T-helper 17 cell (primary cell): Measurements from ENCODE around the gene CROCC. TPM values are rescaled to one million over a fixed set of nuclear protein-coding genes. Genes with fewer than 3 reads are reported as not detected.

Experiments
- ATAC-seq: fragments of 150-1000 bp; cut with Tn5 transposase; 2 replicates; pipeline ENCODE4 v1.10.0; 2021; ENCODE audit warnings: mild to moderate bottlenecking, moderate library complexity
- DNase-seq, 3 donors: peaks; one replicate each; pipeline versions ENCODE4 v3.0.0 to v3.0.0-alpha.2; 2020 to 2021
- H3K9me3 ChIP-seq: one replicate; pipeline ENCODE4 v1.7.0; 2013; ENCODE audit warnings: low read length, mild to moderate bottlenecking; ENCODE audit not compliant: control insufficient read depth, poor library complexity, severe bottlenecking
- H3K27ac Mint-ChIP-seq: one replicate; pipeline ENCODE4 v1.8.0; 2022; ENCODE audit warnings: mild to moderate bottlenecking, moderate library complexity, mixed read lengths
- H3K27me3 Mint-ChIP-seq: one replicate; pipeline ENCODE4 v1.8.0; 2022; ENCODE audit warnings: mixed read lengths
- H3K36me3 Mint-ChIP-seq: one replicate; pipeline ENCODE4 v1.8.0; 2022; ENCODE audit warnings: low read depth, mixed read lengths
- H3K4me1 Mint-ChIP-seq: one replicate; pipeline ENCODE4 v1.8.0; 2022; ENCODE audit warnings: mild to moderate bottlenecking, mixed read lengths
- H3K4me3 Mint-ChIP-seq: one replicate; pipeline ENCODE4 v1.8.0; 2022; ENCODE audit warnings: mild to moderate bottlenecking, moderate library complexity, mixed read lengths
- total RNA-seq, 4 donors: library from RNA in 2 of 4; stranded (reverse) in 2 of 4; gene quantifications; one replicate each; pipeline ENCODE4 v1.2.3 and lab custom pipeline; 2022 to 2026

CROCC gene
- total RNA-seq, 2 donors from 2014 or later, result 52.4 to 55.9 TPM

DNA sequence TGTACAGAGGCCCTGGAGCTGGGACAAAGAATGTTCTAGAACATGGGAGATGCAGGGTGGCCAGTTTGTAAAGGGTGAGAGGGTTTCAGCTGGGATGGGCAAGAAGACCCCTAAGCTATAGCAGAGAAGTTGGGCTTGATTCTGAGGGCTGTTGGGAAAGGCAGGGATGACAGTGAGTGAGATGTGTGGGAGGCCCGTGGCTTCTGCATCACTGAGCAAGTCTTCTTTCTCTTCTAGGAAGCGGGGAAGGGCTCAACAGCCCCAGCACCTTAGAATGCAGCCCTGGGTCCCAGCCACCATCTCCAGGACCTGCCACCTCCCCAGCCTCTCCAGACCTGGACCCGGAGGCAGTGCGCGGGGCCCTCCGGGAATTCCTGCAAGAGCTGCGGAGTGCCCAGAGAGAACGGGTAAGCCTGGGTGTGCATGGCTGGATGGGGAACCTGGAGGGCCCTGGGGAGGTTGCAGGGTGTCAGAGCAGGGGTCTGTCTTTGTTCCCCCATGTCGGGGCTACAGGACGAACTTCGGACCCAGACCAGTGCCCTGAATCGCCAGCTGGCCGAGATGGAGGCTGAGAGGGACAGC lies 43.8 kb downstream of the CROCC start:
- Mint-ChIP-seq H3K36me3 (no peaks in the 10 kb centered on the region), H3K27ac (no peak overlapping the region), H3K27me3 (no peaks in the 10 kb centered on the region), H3K4me3 (no peak overlapping the region), H3K4me1 (peaks cover 14% of the 10 kb centered on the region)
- ATAC-seq (no peak), DNase-seq (no peak)
- H3K9me3 ChIP-seq, result no peaks in the 10 kb centered on the region

DNA sequence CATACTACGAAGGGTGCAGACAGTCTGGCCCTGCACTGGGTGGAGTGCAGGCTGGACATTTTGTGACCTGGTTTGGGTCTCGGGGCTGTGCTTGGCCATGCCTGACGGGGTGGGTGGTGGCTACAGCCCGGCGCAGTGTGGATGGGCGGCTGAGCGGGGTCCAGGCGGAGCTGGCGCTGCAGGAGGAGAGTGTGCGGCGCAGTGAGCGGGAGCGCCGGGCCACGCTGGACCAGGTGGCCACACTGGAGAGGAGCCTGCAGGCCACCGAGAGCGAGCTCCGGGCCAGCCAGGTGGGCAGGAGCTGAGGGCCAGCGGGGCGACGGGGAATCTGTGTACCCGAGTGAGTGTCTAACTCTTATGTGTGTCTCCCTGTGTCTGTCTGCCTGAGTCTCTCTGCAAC lies 44.6 kb downstream of the CROCC start:
- no peaks in the 10 kb centered on the region for H3K9me3 ChIP-seq
- H3K4me1 Mint-ChIP-seq, result peaks cover 14% of the 10 kb centered on the region
- no peak overlapping the region for H3K4me3 Mint-ChIP-seq
- ATAC-seq (no peak), DNase-seq (no peak)
- no peaks in the 10 kb centered on the region for H3K36me3 Mint-ChIP-seq
- H3K27ac Mint-ChIP-seq, result no peak overlapping the region
- no peaks in the 10 kb centered on the region for H3K27me3 Mint-ChIP-seq

DNA sequence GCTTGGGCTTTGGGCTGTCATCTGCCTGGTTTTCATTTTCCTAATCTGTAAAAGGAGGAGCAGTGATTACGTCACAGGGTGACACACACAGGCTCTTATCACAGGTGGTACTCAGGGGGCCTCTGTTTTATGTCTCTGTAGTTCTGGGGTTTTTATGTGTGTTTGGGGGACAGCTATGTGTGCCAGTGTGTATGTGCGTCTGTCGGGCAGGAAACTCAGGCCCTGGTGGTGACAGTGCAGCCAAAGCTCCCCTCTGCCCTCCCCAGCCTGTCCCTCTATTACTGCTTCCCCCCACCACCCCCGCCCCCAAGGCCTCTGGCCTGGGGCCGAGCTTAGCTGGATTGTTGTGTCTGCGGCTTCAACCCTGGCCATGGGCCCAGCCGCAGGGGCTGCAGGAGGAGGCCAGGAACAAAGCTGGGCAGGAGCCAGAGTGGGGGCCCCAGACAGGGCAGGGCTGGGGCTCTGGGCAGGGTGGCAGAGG lies 45.4 kb downstream of the CROCC start:
- H3K4me1 Mint-ChIP-seq, result peaks cover 8% of the 10 kb centered on the region
- H3K9me3 ChIP-seq, result no peaks in the 10 kb centered on the region
- no peaks in the 10 kb centered on the region for H3K27me3 Mint-ChIP-seq
- no peak overlapping the region for H3K27ac Mint-ChIP-seq
- no peaks in the 10 kb centered on the region for H3K36me3 Mint-ChIP-seq
- DNase-seq (no peak), ATAC-seq (no peak)
- H3K4me3 Mint-ChIP-seq, result no peak overlapping the region

DNA sequence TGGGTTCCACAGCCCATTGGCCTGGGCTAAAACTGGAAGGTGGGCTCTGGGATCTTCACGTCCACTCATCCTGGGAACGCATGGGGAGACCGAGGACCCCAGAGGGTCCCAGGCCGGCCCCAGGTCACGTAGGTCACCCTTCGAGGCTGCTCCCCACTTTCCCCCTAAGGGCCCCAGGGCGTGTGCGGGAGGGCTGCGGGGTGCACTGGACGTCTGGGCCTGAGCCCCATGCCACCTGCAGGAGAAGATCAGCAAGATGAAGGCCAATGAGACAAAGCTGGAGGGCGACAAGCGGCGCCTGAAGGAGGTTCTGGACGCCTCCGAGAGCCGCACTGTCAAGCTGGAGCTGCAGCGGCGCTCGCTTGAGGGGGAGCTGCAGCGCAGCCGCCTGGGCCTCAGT lies 46.2 kb downstream of the CROCC start:
- Mint-ChIP-seq H3K27me3 (no peaks in the 10 kb centered on the region), H3K36me3 (no peaks in the 10 kb centered on the region), H3K27ac (no peak overlapping the region), H3K4me1 (peaks cover 8% of the 10 kb centered on the region), H3K4me3 (no peak overlapping the region)
- ATAC-seq, result no peak
- no peak for DNase-seq
- no peaks in the 10 kb centered on the region for H3K9me3 ChIP-seq

DNA sequence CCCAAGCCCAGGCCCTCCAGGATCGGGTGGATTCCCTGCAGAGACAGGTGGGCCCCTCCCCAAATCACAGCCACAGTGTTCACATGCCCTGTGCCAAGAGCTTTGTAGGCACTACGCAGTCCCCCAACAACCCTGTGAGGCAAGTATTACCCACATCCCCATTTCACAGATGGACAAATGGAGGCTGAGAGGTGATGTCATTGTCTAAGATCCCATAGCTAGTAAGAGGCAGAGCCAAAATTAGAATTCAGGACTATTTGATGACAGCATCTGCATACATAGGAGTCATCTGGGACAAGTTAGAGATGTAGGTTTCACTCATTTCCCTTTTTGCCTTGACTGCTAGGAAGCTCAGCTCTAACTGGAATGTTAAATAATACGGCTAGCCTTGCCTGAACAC lies 46.6 kb downstream of the CROCC start:
- Mint-ChIP-seq H3K4me3 (no peak overlapping the region), H3K36me3 (no peaks in the 10 kb centered on the region), H3K27me3 (no peaks in the 10 kb centered on the region), H3K27ac (peak overlapping the region; percentile 24), H3K4me1 (peaks cover 6% of the 10 kb centered on the region)
- no peak for DNase-seq
- ATAC-seq, result no peak
- H3K9me3 ChIP-seq, result no peaks in the 10 kb centered on the region

DNA sequence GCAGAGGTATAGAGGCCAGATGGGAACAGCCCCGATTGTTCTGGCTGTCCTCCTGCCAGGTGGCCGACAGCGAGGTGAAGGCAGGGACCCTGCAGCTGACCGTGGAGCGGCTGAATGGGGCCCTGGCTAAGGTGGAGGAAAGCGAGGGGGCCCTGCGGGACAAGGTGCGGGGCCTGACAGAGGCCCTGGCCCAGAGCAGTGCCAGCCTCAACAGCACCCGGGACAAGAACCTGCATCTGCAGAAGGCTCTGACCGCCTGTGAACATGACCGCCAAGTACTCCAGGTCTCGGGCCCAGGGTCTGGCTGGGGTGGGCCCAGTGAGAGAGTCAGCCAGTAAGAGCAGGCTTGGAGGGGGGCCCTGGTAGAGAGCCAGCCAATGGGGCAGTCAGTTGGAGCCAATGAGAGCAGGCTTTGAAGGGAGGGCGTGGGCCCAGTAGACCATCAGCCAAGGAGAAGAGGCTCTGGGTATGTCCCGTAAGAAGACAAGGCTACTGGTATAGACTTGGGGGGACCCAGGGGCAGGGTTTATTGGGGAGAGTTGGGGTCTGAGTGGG lies 47.4 kb downstream of the CROCC start:
- peaks cover 6% of the 10 kb centered on the region for H3K4me1 Mint-ChIP-seq
- no peak for ATAC-seq
- peak overlapping the region; percentile 24 for H3K27ac Mint-ChIP-seq
- no peaks in the 10 kb centered on the region for H3K36me3 Mint-ChIP-seq
- DNase-seq, result no peak
- no peak overlapping the region for H3K4me3 Mint-ChIP-seq
- no peaks in the 10 kb centered on the region for H3K9me3 ChIP-seq
- H3K27me3 Mint-ChIP-seq, result no peaks in the 10 kb centered on the region

DNA sequence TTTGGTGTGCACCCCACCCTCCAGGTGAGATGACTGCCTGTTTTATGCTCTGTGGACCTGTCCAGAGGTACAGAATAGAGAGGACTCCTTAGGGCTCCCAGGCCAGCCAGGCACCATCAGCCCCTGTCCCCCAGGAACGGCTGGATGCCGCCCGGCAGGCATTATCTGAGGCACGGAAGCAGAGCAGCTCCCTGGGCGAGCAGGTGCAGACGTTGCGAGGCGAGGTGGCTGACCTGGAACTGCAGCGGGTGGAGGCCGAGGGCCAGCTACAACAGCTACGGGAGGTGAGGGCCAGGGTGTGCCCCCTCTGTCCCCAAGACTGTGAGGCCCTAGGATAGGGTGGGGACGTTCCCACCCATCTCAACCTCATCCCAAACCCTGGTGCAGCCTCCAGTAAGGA lies 47.9 kb downstream of the CROCC start:
- Mint-ChIP-seq H3K4me3 (no peak overlapping the region), H3K27ac (peak overlapping the region; percentile 24), H3K36me3 (no peaks in the 10 kb centered on the region)

DNA sequence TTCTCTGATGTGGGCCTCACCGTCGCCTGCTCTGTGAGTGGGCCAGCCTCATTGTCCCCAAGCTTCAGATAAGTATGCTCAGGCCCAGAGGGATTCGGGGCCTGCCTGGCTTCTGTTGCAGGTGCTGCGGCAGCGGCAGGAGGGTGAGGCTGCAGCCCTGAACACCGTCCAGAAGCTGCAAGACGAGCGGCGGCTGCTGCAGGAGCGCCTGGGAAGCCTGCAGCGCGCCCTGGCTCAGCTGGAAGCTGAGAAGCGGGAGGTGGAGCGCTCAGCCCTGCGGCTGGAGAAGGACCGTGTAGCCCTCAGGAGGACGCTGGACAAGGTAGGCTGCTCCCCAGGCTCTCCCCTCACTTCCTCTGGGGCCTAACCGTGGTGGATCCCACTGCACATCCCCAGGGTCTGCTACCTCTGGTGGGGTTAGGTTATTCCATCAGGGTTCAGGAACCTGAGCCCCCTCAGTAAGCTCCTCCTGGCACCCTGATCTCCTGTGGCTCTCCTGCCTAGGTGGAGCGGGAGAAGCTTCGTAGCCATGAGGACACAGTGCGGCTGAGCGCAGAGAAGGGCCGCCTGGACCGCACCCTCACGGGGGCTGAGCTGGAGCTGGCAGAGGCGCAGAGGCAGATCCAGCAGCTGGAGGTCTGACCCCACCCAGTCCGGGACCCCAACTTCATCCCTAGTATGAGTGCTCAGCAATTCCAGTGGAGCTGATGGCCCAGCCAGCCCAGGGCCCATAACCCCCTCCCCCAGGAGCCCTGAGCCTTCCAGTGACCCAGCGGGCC lies 48.6 kb downstream of the CROCC start:
- ATAC-seq (no peak), DNase-seq (no peak)
- peak overlapping the region; percentile 9 for H3K27ac Mint-ChIP-seq
- H3K4me3 Mint-ChIP-seq, result no peak overlapping the region
- H3K36me3 Mint-ChIP-seq, result no peaks in the 10 kb centered on the region
- peaks cover 2% of the 10 kb centered on the region for H3K4me1 Mint-ChIP-seq
- H3K9me3 ChIP-seq, result no peaks in the 10 kb centered on the region
- no peaks in the 10 kb centered on the region for H3K27me3 Mint-ChIP-seq

More for the DNA sequence above, 47.9 kb downstream of the CROCC start:
- ATAC-seq (no peak), DNase-seq (no peak)
- H3K9me3 ChIP-seq, result no peaks in the 10 kb centered on the region
- H3K4me1 Mint-ChIP-seq, result peaks cover 6% of the 10 kb centered on the region
- no peaks in the 10 kb centered on the region for H3K27me3 Mint-ChIP-seq

DNA sequence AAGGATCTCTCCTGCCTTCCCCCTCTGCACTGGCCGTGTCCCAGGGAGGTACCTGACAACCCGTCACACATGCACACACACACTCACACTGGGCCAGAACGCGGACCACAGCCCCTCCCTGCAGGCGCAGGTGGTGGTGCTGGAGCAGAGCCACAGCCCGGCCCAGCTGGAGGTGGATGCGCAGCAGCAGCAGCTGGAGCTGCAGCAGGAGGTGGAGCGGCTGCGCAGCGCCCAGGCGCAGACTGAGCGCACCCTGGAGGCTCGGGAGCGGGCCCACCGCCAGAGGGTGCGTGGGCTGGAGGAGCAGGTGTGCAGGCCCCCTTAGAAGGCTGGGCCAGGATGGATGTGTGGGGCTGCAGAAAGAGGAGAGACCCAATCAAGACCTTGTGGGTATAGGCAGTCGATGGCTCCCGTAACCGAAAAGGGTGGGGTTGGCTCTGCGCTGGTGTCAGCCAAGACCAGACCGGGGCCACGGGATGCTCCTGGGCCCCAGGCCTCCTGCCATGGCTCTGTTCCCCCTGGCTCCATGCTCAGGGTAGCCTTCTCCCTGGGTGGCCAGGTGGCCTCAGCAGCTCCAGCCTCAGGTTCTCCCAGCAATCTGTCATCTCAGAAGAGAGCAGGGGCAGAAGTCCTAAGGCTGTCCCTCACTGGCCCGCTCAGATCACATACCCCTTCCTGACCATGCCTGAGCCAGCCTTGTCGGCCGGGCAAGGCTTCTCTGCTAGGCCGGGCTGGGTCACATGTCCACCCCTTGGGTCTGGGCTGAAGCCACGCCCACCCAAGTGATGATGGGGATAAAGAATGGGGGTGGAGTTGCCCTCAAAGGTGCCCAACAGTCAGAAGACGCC lies 49.8 kb downstream of the CROCC start:
- Mint-ChIP-seq H3K27me3 (no peaks in the 10 kb centered on the region), H3K36me3 (no peaks in the 10 kb centered on the region), H3K27ac (no peak overlapping the region), H3K4me3 (no peak overlapping the region), H3K4me1 (peaks cover 3% of the 10 kb centered on the region)
- ATAC-seq, result no peak
- no peak for DNase-seq
- H3K9me3 ChIP-seq, result no peaks in the 10 kb centered on the region

DNA sequence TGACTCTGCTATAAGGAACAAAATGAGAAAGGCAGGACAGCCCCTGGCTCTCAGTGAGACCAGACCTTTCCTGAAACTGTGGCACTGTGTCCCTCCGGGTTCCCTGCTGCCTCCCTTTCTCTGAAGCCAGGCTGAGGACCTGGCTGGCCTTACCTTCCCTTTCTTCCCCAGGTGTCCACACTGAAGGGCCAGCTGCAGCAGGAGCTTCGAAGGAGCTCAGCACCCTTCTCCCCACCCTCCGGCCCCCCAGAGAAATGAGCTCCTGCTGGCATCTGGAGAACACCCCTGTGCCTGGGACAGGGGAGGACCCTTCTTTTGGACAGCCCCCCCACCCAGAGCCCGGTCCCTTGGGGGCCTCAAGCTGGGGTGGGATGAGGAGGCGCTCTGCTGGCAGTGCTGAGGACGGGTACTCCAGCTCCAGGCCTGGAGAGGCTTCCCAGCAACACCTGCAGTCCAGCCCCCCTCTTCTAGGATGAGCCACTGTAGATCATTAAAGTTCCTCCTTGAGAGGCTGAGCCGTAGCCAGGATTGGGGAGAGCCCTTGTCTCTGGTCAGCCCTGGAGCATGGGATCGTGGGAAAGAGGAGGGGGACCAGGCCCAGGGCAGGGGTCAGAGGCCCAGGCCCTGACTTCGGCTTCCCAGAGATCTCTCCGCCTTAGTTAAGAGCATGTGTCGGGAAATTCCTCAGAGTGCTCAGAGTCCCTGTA lies 50.6 kb downstream of the CROCC start:
- no peaks in the 10 kb centered on the region for H3K27me3 Mint-ChIP-seq
- H3K36me3 Mint-ChIP-seq, result no peaks in the 10 kb centered on the region
- H3K4me3 Mint-ChIP-seq, result no peak overlapping the region
- no peak overlapping the region for H3K27ac Mint-ChIP-seq
- H3K4me1 Mint-ChIP-seq, result peaks cover 3% of the 10 kb centered on the region
- ATAC-seq (no peak), DNase-seq (no peak)
- H3K9me3 ChIP-seq, result no peaks in the 10 kb centered on the region

DNA sequence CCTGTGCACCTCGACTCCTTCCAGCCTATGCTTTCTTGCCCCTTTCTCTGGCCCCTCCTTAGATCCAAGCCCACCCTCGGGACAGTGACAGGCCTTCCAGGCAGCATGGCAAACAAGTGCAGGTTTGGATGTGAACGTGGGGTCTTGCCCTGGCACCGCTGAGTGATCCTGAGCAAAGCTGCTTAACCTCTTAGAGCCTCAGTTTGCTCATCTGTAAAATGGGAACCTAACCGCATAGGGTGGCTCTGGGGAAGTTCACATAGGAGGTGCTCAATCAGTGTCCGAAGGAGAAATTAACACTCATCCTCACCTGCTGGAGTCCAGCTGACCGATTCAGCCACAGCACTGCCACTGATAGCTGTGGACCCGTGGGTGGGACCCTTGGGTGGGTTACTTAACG lies 51.5 kb downstream of the CROCC start:
- Mint-ChIP-seq H3K36me3 (no peaks in the 10 kb centered on the region), H3K4me3 (no peak overlapping the region), H3K27me3 (no peaks in the 10 kb centered on the region), H3K4me1 (peaks cover 3% of the 10 kb centered on the region), H3K27ac (no peak overlapping the region)
- H3K9me3 ChIP-seq, result no peaks in the 10 kb centered on the region
- no peak for DNase-seq
- ATAC-seq, result no peak

DNA sequence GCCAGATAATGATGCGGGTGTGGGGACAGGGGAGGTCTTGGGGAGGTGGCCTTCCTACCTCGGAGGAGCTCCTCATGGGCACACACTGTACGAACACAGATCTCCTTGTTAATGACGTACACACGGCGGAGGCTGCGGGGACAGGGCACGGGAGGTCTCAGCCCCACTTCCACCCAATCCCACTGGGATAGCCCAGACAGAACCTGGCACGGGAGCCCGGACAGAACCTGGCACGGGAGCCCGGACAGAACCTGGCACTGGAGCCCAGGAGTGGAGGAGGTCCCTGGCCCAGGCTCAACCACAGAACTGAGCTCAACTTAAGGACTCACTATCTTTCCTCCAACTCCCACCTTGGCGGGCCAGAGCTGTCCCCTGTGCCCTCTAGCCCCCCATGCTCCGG lies 53.5 kb downstream of the CROCC start:
- Mint-ChIP-seq H3K27ac (no peak overlapping the region), H3K36me3 (no peaks in the 10 kb centered on the region), H3K4me1 (peaks cover 3% of the 10 kb centered on the region), H3K27me3 (no peaks in the 10 kb centered on the region), H3K4me3 (no peak overlapping the region)
- no peaks in the 10 kb centered on the region for H3K9me3 ChIP-seq
- DNase-seq (no peak), ATAC-seq (no peak)

DNA sequence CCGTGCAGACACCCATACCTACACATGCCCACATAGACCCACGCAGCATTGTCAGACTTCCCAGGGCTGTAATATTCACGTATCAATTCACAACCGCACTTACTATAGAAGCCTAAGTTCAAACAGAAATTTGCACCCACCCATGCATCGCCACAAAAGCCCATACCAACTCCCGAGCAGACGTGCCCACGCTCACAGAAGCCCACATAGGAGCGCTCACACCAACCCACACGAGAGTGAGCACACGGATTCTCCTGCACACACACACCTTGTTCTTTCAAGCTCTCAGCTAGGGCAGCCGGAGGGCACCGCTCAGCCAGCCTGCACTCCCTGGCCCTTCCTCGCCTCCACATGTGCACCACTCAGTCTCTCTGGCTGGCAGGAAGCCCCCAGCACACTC lies 54.1 kb downstream of the CROCC start:
- no peak for DNase-seq
- ATAC-seq, result no peak
- H3K27me3 Mint-ChIP-seq, result peaks cover 2% of the 10 kb centered on the region
- no peak overlapping the region for H3K4me3 Mint-ChIP-seq
- H3K4me1 Mint-ChIP-seq, result peaks cover 6% of the 10 kb centered on the region
- no peaks in the 10 kb centered on the region for H3K9me3 ChIP-seq
- H3K27ac Mint-ChIP-seq, result no peak overlapping the region
- peaks cover under 1% of the 10 kb centered on the region for H3K36me3 Mint-ChIP-seq
